DMS114 treated with DMSO at 0.1 percent for 48 hours (cell line): Measurements from ENCODE around the gene OR6J1.
"Not testable (repeated sequence)": the region's sequence is repeated elsewhere in the genome, so short reads cannot be mapped to it uniquely, and the experiment has no call there.

Experiments used
- DNase-seq: peaks from one replicate; lab custom pipeline; 2025; ENCODE audit not compliant: unreplicated experiment; lab: John Stamatoyannopoulos, UW

OR6J1 gene

DNA sequence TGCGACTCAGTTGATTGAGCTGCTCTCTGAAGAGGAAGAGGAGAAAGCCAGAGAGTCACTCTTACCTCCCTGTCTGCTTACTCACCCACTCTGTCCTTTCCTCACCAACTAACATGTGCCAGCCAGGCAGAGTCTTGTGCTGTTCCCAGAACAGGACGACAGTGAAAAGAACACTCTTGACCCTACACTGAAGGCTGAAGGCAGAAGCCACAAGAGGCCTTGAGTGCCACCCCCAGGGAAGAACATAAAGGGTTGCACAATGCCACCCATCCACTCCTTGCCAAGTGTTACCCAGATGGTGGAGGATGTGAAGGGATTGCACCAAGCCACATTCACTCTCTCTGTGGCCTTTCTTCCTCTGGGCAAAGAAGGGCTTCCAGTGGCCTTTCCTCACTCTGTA is 33.2 kb downstream of the OR6J1 start:
- no peak for DNase-seq

DNA sequence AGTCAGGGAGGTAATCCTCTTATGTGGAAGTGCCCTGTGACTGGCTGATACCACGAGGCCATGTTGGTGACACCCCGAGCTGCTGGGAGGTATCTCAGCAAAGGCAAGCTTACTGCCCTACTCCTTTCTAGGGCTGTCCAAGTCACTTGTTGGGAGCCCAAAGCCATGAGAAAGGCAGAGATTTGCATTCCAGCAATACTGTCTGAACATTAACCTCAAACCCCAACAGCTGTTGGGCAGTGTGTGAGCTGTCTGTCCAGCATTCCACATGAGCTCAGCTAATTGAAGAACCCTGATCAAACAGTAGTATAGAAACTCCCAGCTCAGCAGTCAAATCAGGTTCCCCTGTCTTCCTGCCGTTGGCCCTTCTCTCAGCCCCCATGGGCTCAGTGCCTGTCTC is 36.9 kb downstream of the OR6J1 start:
- DNase-seq = no peak

DNA sequence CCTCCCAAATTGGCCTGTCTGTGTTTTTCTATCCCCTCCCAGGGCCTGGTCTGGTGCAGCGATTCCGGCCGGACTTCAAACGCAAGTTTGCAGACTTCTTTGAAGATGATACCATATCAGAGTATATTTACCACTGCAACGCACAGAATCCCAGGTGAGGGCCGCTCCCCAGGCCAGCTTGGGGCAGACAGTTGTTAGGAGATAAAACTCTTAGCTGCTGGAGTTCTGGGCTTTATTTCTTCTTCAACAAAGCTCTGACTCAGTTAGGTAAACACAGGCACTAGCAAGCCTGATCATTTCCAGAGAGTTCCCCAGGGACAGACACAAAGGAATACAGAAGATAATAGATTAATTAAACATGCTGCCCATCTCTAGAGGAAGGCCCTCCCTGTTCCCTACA is 37.8 kb downstream of the OR6J1 start:
- no peak for DNase-seq

DNA sequence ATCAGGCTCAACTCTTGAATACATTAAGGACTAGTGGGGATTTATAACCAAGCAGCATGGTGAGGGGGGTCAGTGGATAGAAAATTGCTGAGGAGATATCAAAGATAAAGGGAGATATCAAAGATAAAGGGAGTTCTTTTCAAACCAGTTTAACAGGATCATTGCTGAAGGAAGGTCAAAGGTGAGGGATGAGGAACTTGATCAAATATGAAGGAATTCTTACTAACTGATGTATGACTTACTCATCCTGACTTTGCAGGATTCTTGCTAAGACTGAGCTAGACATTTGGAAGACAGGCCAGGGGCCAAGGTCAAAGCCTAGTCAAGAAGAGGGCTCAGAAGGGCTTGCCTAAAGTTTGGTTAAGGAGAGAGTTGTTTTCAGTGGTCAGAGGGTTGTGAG is 41.3 kb downstream of the OR6J1 start:
- no peak for DNase-seq

DNA sequence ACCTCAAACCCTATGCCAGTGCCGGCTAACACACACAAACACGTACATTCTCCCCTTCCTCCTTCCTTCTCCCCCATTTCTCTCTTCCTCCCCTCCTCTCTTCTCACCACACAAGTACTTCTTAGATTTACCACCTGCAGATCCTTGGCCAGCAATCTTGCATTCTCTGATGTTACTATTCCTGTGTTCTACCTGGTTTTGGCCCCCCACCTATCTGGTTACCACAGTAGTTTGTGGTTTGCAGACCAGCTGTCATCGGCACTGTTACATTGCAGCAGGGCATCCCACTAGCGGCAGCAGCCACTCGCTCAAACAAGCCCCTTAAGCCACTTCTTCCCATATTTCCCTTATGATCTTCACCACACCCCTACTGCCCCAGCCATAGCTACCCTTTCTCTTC is 42.2 kb downstream of the OR6J1 start:
- no peak for DNase-seq

DNA sequence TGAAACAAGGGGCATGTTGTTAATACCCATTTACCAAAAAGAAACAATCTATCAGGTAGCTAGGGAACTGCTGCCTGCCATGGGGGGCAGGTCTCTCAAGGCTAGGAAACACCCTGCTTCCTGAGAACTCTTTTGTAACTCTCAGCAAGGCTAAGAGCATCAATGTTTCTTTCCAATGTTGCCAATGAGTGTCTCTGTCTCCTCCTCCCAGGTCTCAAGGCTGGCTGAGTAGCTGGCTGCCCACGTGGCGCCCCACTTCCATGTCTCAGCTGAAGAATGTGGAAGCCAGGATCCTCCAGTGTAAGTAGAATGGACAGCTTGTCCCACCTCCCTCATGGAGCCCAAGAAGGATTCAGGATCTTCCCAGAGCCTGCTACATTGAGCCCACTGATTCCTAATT is 42.7 kb downstream of the OR6J1 start:
- DNase-seq = no peak

DNA sequence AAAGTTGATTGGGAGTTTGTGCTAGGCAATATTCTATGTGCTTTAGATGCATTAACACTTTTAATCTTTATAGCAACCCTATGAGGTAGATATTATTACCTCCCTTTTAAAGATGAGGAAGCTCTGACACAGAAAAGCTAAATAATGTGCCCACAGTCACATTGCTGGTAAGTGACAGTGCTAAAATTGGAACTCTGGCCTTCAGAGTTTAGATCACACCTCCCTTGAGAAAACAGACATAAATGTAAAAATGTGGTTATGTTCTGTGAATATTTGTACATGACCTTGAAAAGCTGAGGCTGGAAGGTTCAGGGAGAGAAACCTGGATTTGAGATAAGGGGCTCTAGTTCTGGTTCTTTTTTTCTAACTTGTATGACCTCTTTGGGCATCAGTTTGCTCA is 44.1 kb downstream of the OR6J1 start:
- DNase-seq = no peak

DNA sequence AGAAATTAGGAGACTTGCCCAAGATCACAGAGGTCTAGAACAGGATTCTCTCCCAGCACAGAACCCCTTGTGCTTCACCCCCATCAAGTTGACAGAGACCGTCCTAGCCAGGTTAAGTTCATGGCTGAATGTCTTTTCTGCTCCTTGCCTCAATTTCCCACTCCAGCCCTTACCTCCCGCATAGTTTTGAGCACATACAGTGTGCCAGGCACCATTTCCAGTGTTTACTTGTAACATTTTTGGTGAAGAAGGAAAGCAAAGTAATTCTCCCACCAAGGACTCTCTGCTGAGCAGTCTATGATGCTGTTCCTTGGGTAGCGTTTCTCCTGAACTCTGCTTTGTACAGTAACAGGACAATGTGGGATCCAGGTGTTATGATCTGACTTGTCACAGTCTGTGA is 44.8 kb downstream of the OR6J1 start:
- no peak for DNase-seq

DNA sequence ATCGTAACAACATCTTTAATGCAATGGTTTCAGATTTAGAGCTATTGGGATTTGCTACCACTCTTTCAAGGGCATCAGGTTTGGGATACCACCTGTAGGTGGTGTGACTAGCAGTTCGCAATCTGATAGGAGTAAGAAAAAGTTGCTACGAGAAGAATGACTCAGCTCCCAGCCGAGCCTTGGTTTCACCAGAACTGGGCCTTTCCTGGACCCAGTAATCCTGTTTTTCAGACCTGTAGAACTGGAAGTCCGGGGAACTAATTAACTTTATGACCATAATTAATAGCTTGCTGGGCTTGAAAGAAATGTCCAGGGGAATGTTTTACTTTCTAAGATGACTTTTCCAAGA is 45.3 kb downstream of the OR6J1 start:
- no peak for DNase-seq

DNA sequence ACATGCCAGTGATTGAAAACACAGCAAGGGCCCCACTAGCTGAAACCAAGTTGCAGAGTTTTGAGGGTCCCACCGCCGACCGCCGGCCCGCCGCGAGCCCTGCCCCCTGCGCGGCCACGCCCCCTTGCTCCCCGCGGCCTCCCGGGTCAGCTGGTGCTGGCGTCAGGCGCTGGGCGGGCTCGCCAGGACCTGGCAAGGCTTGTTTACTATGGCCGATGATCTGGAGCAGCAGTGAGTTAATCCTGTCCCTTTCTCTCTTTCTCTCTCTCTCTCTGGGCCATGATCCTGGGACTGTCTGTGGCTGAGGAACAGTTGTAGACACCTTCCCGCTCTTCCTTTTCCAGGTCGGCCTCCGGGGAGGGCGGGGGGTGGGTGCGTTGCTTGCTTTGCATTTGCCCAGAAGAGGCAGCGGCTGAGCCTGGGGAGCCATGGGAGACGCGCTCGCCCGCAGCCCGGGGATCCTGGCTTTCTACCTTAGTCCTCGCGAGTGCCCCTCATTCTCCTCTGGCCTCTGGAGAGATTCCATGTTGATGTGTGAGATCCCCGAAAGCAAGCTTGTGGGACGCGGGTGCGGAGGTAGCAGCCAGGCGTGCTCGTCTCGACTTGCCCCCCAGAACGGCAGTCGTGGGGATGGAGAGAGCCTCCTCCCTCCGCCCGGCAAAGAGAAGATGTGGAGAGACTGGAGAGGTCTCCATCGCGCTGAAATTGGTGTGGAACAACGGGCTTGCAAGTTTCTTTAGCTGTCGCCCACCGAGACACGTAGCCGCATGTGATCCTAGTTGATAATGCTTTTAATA is 45.9 kb downstream of the OR6J1 start, which contains the start of gene ABHD4:
Gene ABHD4, plus strand, starts transcription at position 202 of the 797 bp plus-strand sequence. Its CDS starts 7 bp downstream, at position 209.
- DNase-seq = no peak

DNA sequence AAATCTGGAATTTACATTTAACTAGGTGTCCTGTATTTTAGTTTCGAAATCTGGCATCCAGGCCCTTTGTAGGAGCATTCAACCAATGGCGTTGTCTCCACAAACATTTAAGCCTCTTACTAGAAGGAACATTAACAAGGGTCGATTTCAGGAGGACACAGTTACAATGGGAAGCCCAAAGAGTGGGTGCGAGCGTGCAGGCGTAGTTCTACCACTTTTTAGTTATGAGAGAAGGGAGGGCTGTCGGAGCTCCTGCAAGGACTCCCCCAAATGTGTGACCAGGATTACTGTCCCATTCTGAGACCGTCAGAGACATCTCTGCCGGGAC is 46.4 kb downstream of the OR6J1 start:
- no peak for DNase-seq

DNA sequence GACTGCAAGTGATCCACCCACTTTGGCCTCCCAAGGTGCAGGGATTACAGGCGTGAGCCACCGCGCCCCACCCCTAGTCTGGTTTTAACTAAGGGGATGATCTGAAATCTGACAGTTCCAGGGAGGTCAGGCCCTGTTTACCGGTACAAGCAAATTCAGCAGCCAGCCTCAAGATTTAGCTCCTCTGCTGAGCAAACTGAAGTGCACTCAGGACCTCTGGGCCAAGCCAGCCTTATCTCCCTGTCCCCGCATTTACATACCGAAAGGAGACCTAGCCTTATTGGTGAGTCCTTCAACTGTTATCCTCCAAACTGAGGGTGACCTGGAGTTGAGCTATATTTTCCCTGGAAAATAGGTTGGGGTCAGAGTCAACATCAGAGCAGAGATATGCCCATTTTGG is 46.9 kb downstream of the OR6J1 start:
- no peak for DNase-seq

DNA sequence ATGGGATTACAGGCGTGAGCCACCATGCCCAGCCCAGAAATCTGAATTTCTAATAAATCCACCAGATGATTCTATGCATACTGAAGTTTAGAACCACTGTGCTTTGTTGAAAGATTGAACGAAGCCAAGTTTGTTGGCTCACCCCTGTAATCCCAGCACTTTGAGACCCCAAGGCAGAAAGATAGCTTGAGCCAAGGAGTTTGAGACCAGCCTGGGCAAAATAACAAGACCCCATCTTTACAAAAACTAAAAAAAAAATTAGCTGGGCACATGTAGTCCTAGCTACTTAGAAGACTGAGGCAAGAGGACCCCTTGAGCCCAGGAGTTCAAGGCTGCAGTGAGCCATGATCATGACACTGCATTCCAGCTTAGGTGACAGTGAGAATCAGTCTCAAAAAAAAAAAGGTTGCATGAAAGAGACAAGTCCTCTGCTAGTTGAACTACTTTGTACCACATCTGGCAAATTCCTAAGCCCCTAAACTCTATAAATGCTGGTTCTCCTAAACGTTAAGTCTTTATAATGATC is 47.7 kb downstream of the OR6J1 start:
- DNase-seq = no peak

DNA sequence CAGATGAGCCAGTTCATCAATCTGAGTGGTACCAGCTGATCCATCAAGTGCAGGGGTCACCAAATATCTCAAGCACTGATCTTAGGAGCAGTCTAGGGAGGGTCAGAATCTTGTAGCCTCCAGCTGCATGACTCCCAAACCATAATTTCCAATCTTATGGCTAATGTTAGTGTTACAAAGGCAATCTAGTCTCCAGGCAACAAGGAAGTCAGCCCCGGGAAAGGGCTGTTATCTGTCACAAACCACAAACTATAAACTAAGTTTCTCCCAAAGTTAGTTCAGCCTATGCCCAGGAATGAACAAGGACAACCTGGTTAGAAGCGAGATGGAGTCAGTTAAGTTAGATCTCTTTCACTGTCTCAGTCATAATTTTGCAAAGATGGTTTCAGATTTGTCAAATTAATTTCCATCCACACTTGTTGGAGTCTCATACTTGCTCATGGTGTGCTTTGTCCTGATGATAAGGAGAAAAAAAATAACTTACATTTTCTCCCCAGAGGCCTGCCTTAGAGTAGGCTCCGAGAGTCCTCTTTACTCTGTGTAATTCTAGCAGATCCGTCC is 49.9 kb downstream of the OR6J1 start:
- DNase-seq = no peak

DNA sequence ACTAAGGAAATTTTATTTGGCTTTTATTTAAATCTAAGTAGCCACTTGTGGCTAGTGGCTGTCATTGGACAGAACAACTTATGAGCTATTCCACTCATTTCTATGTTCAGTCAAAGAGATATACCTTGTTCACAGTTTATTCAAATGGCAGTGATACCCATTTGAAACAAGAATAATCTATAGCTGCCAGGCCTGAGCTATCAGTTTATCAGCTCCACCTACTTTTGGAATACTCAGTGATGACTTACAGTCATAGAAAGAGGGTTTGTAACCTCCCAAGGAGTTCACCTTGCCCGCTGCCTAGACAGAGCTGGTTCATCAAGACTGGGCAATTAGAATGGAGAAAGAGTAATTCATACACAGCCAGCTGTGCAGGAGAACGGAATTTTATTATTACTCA is 50.6 kb downstream of the OR6J1 start:
- DNase-seq = no peak

DNA sequence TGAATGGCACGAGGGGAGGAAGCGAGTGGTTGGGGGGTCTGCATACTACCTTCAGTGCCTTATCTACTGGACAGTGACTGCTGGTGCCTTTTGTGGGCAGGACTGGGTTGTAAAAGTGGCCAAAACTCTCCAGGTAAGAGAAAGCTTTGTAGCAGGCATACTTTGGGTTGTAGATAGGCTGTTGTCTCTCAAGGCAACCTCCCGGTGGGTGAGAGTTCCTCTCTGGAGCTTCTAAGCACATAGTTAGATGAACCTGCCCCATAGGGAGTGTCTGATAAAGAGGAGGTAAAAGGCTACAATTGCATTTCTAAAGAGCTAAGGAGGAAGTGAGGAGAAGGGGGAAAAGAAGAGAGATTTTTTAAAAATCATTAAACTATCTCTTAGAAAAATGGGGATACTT is 51.0 kb downstream of the OR6J1 start:
- no peak for DNase-seq

DNA sequence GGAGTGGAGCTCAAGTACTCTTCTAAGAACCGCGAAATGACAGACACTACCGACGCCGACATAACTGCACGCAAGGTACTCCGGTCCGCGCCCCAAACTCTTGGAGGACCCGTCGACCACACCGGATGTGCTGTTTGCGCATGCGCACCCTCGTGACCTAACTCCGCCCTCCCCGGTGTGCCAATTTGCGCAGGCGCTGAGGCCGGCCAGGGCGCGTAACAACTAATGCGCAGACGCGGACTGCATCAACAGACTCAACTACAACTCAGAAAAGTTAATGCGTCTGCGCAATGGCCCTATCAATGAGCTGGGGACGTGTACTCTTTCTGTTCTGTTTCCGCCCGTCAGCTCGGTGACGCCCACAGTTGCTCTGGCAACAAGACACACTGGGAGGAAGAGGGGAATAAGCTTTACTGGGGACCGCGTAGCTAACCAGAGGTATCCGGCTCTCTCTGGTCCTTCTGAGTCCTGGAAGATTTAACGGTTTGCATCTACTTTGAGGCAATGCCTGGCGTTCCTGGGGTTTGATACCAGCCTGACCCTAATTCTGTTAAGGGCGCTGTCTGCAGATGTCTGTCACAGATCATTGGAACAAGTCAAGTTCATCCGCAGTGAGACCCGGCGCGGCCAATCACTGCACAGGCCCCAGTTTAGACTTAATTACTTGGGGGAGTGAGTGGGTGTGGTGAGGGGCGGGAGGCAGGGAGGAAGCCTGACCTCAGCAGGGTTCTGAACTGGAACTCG is 54.9 kb downstream of the OR6J1 start, which contains the start of gene DAD1:
Gene DAD1, minus strand, starts transcription at position 129 of the 744 bp plus-strand sequence. Its CDS starts 67 bp downstream, at position 62.
- peak; percentile 97 for DNase-seq

DNA sequence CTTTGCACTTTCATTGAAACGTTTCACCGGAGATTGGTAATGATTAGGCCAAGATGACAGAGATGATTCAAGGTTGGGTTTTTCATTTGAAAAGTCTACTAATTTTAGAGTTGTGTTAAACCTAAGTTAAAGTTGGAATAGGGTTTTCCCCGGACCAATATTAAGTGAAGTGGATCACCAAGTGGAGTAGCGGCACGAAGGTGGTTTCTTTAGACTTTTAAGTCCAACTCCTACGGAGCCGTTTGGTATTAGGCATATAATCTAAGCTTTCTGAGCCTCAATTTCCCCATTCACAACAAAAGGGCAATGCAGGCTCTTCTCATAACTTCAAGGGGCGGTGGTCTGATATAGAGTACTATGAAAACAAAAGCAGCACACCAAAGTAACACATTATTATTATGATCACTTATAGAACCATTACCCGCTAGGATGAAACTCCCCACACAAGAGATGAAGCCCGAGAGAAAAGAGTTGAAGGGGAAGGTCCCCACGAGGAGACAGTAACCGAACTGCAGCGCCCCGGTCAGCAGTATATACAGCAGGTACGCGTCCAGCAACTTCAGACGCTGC is 55.5 kb downstream of the OR6J1 start:
- no peak for DNase-seq

DNA sequence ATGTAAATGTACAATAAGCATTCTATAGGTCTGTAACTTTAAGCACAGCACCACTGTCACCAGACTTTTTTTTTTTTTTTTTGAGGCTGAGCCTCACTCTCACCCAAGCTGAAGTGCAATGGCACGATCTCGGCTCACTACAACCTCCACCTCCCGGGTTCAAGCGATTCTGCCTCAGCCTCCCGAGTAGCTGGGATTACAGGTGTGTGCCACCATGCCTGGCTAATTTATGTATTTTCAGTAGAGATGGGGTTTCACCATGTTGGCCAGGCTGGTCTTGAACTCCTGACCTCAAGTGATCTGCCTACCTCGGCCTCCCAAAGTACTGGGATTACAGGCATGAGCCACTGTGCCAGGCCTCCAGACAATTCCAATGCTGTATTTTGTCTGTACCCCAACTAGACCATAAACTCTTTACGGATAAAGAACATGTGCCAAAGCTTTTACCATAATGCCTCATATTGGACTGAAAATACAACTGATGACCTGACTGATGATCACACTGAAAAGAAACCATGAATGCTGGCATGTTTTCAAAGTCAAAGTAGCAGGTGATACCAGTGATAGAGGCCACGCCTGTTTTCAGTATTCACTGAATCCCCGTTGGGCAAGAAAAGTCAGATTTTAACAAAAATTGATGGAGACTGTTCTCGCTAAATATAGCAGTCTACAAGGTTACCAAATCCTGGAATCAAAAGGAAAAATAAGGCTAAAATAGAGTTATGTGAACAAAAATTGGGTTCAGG is 56.3 kb downstream of the OR6J1 start:
- DNase-seq = not testable (repeated sequence)

DNA sequence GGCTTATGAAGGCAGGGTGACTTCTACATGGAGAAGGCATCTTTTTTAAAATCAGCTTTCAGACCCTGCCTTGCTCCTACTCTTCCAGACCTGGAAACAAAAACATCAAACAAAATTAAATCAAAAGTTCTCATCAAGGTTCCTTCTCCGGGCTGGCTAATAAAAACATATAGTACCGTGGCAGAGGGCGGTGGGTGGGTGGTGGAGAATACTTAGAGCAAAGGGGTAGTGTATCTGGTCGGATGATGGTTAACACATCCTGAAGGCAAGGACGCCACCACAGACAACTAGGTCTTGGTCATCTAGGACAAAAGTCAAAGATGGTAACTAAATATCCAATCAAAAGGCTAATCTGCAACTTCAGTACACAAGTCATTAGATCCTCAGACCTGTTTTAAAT is 56.9 kb downstream of the OR6J1 start:
- no peak for DNase-seq

DNA sequence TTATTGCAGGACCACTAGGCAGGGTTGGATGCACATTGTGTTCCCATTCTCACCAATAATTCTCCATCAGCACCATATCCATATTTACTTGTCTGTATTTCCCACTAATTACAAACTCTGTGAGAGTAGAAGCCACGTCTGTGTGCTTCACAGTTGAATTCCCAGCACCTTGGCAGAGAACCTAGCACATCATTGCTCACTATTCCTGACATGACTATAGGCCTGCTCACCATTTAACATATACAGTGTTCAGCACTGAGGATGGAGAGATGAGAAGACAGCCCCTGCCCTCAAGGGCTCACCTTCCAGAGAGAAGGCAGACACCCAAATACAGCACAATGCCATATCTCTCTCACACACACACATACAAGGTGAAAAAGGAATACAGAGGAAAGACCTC is 60.2 kb downstream of the OR6J1 start:
- no peak for DNase-seq
